Measurements from ENCODE around the gene TBC1D10A. TPM values are rescaled to one million over a fixed set of nuclear protein-coding genes. Genes with fewer than 3 reads are reported as not detected.

Gene TBC1D10A
- total and polyA plus RNA-seq, 12 donors: 3.2 to 9.5 (median 5.7) TPM

- DNase-seq: no peak
- WGBS, 2 donors: 91 to 95% methylated on average over 11 of the region's 11 CpGs
- ATAC-seq: no peak
- peak overlapping the region in 1 of 10 donors; percentile 47 for H3K27ac ChIP-seq
- no peaks in the 10 kb centered on the region for H3K27me3 ChIP-seq
- TF ChIP-seq CTCF (IDR thresholded peaks at IDR 0.05): no peak
- intact Hi-C loops (cut with DNase I): no loop called here
- H3K4me3 ChIP-seq: no peak overlapping the region
- H3K4me1 ChIP-seq: peaks cover 14 to 48% (median 29%) of the 10 kb centered on the region in 9 donors
- no peaks in the 10 kb centered on the region for H3K9me3 ChIP-seq
- peaks cover 0 to 96% (median 25%) of the 10 kb centered on the region in 9 donors for H3K36me3 ChIP-seq
Measured at GRCh38 chr22:30297276-30297990, 29.3 kb downstream of the TBC1D10A start.

GRCh38 chr22:30296833-30297232, 29.9 kb downstream of the TBC1D10A start:
- Histone ChIP-seq H3K4me3 (no peak overlapping the region), H3K4me1 (peaks cover 11 to 47% (median 26%) of the 10 kb centered on the region in 9 donors), H3K9me3 (no peaks in the 10 kb centered on the region), H3K36me3 (peaks cover 0 to 100% (median 25%) of the 10 kb centered on the region in 9 donors), H3K27ac (peak overlapping the region in 1 of 10 donors; percentile 47), H3K27me3 (no peaks in the 10 kb centered on the region)
- intact Hi-C loops (cut with DNase I): no loop called here
- 87 to 94% methylated on average over 3 of the region's 3 CpGs for WGBS, 2 donors
- no peak for DNase-seq
- no peak for TF ChIP-seq CTCF (IDR thresholded peaks at IDR 0.05)
- ATAC-seq: no peak

DNA sequence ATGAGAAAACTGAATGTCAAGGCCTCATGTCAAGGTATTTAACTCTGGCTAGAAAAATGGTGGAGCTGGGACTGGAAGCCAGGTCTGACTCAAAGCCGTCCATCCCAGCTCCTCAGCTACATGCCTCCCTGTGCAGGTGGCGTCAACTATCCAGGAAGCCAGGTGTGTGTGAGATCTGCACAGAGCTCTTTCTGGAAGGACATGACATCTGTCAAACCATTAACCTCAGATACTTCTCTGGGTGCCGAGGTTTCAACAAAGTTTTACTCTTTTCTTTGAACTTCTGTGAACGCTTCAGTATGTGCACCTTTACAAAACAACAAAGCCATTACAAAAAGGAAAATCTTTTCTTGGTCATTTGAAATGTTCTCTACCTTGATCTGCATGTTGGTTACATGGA, 30.4 kb downstream of the TBC1D10A start:
- no peak for TF ChIP-seq CTCF (IDR thresholded peaks at IDR 0.05)
- H3K36me3 ChIP-seq: peaks cover 0 to 100% (median 25%) of the 10 kb centered on the region in 9 donors
- peaks cover 12 to 47% (median 26%) of the 10 kb centered on the region in 9 donors for H3K4me1 ChIP-seq
- DNase-seq (no peak), ATAC-seq (no peak)
- H3K4me3 ChIP-seq: no peak overlapping the region
- 95 to 97% methylated on average over 4 of the region's 4 CpGs for WGBS, 2 donors
- no peaks in the 10 kb centered on the region for H3K27me3 ChIP-seq
- intact Hi-C loops (cut with DNase I): no loop called here
- H3K27ac ChIP-seq: no peak overlapping the region
- no peaks in the 10 kb centered on the region for H3K9me3 ChIP-seq

DNA sequence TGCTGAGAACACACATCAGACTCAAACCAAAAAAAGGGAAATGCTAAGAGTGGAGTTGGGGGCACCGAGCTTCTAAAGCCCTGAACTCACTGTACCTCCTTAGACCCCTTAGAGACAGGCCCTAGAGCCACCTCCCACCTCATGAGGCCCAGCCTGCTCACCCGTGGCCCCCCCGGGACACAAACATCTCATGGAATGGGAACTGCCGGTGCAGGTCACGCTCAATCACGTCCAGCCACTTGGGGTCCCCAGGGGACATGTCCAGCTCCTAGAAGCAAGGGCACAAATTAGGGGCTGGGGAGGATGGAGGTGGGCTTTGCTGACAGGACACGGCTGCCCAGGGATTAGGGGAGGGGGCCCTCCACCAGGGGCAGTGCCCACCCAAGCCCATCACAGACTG, 31.2 kb downstream of the TBC1D10A start:
- H3K4me1 ChIP-seq: peaks cover 16 to 47% (median 27%) of the 10 kb centered on the region in 9 donors
- no peak overlapping the region for H3K4me3 ChIP-seq
- 69 to 71% methylated on average over 7 of the region's 7 CpGs for WGBS, 2 donors
- intact Hi-C loops (cut with DNase I): no loop called here
- peaks cover 0 to 93% (median 25%) of the 10 kb centered on the region in 9 donors for H3K36me3 ChIP-seq
- ATAC-seq (no peak), DNase-seq (no peak)
- TF ChIP-seq CTCF (IDR thresholded peaks at IDR 0.05): no peak
- no peaks in the 10 kb centered on the region for H3K9me3 ChIP-seq
- H3K27ac ChIP-seq: peak overlapping the region in 1 of 10 donors; percentile 21
- H3K27me3 ChIP-seq: no peaks in the 10 kb centered on the region
